ENCODE results near the gene WNT7B. TPM values are rescaled to one million over a fixed set of nuclear protein-coding genes. Genes with fewer than 3 reads are reported as not detected.

WNT7B gene
- total RNA-seq, 1 experiment from 2014 or later = 5.6 TPM

- H3K4me3 ChIP-seq = peak overlapping the region; percentile 7; the same call in 1 of the 2 replicates
- no peaks in the 10 kb centered on the region for H3K27me3 ChIP-seq
- H3K36me3 ChIP-seq = no peaks in the 10 kb centered on the region
- peak; percentile 93 for DNase-seq
- no peaks in the 10 kb centered on the region for H3K9me3 ChIP-seq
These were observed 73.4 kb downstream of the WNT7B start for GRCh38 chr22:45903355-45904135.

GRCh38 chr22:45897736-45898135, 79.2 kb downstream of the WNT7B start:
- no peaks in the 10 kb centered on the region for H3K9me3 ChIP-seq

GRCh38 chr22:45896964-45897538, 79.9 kb downstream of the WNT7B start:
- H3K4me3 ChIP-seq = no peak overlapping the region

More at GRCh38 chr22:45897736-45898135, 79.2 kb downstream of the WNT7B start:
- no peak for DNase-seq
- H3K27me3 ChIP-seq = no peaks in the 10 kb centered on the region
- H3K36me3 ChIP-seq = no peaks in the 10 kb centered on the region
- H3K4me3 ChIP-seq = no peak overlapping the region

GRCh38 chr22:45896153-45896951, 80.6 kb downstream of the WNT7B start:
- no peaks in the 10 kb centered on the region for H3K9me3 ChIP-seq
- DNase-seq = no peak
- no peaks in the 10 kb centered on the region for H3K27me3 ChIP-seq
- no peaks in the 10 kb centered on the region for H3K36me3 ChIP-seq
- no peak overlapping the region for H3K4me3 ChIP-seq

More at GRCh38 chr22:45896964-45897538, 79.9 kb downstream of the WNT7B start:
- H3K36me3 ChIP-seq = no peaks in the 10 kb centered on the region
- no peaks in the 10 kb centered on the region for H3K9me3 ChIP-seq
- no peaks in the 10 kb centered on the region for H3K27me3 ChIP-seq
- DNase-seq = no peak

GRCh38 chr22:45895436-45896152, 81.4 kb downstream of the WNT7B start:
- no peak for DNase-seq
- H3K36me3 ChIP-seq = no peaks in the 10 kb centered on the region
- no peak overlapping the region for H3K4me3 ChIP-seq

GRCh38 chr22:45893516-45893915, 83.4 kb downstream of the WNT7B start:
- Histone ChIP-seq H3K36me3 (no peaks in the 10 kb centered on the region), H3K27me3 (no peaks in the 10 kb centered on the region), H3K9me3 (no peaks in the 10 kb centered on the region), H3K4me3 (no peak overlapping the region)
- DNase-seq = no peak

More at GRCh38 chr22:45895436-45896152, 81.4 kb downstream of the WNT7B start:
- Histone ChIP-seq H3K27me3 (no peaks in the 10 kb centered on the region), H3K9me3 (no peaks in the 10 kb centered on the region)

GRCh38 chr22:45892681-45893461, 84.1 kb downstream of the WNT7B start:
- no peak for DNase-seq
- Histone ChIP-seq H3K36me3 (no peaks in the 10 kb centered on the region), H3K9me3 (no peaks in the 10 kb centered on the region), H3K27me3 (no peaks in the 10 kb centered on the region), H3K4me3 (no peak overlapping the region)

GRCh38 chr22:45891996-45892621, 84.9 kb downstream of the WNT7B start:
- Histone ChIP-seq H3K9me3 (no peaks in the 10 kb centered on the region), H3K27me3 (no peaks in the 10 kb centered on the region), H3K4me3 (no peak overlapping the region), H3K36me3 (no peaks in the 10 kb centered on the region)
- no peak for DNase-seq

GRCh38 chr22:45891471-45891995, 85.4 kb downstream of the WNT7B start:
- H3K9me3 ChIP-seq = no peaks in the 10 kb centered on the region
- no peak overlapping the region for H3K4me3 ChIP-seq
- no peak for DNase-seq
- no peaks in the 10 kb centered on the region for H3K27me3 ChIP-seq
- no peaks in the 10 kb centered on the region for H3K36me3 ChIP-seq

GRCh38 chr22:45891021-45891421, 85.9 kb downstream of the WNT7B start:
- H3K9me3 ChIP-seq = no peaks in the 10 kb centered on the region
- H3K27me3 ChIP-seq = no peaks in the 10 kb centered on the region
- no peaks in the 10 kb centered on the region for H3K36me3 ChIP-seq
- no peak for DNase-seq
- no peak overlapping the region for H3K4me3 ChIP-seq

- H3K9me3 ChIP-seq = no peaks in the 10 kb centered on the region
- H3K36me3 ChIP-seq = no peaks in the 10 kb centered on the region
- no peaks in the 10 kb centered on the region for H3K27me3 ChIP-seq
- DNase-seq = no peak
- H3K4me3 ChIP-seq = no peak overlapping the region
These were observed 86.7 kb downstream of the WNT7B start for GRCh38 chr22:45890351-45890635.

- Histone ChIP-seq H3K36me3 (no peaks in the 10 kb centered on the region), H3K27me3 (no peaks in the 10 kb centered on the region), H3K4me3 (no peak overlapping the region), H3K9me3 (no peaks in the 10 kb centered on the region)
- no peak for DNase-seq
These were observed 87.2 kb downstream of the WNT7B start for GRCh38 chr22:45889539-45890350.

GRCh38 chr22:45889093-45889538, 87.8 kb downstream of the WNT7B start:
- no peak overlapping the region for H3K4me3 ChIP-seq
- DNase-seq = no peak

GRCh38 chr22:45888221-45889092, 88.5 kb downstream of the WNT7B start:
- DNase-seq = no peak
- Histone ChIP-seq H3K4me3 (no peak overlapping the region), H3K27me3 (no peaks in the 10 kb centered on the region), H3K36me3 (no peaks in the 10 kb centered on the region), H3K9me3 (no peaks in the 10 kb centered on the region)

More at GRCh38 chr22:45889093-45889538, 87.8 kb downstream of the WNT7B start:
- H3K36me3 ChIP-seq = no peaks in the 10 kb centered on the region
- no peaks in the 10 kb centered on the region for H3K27me3 ChIP-seq
- H3K9me3 ChIP-seq = no peaks in the 10 kb centered on the region
